SK-N-SH treated with all-trans-retinoic acid at 6 μM for 48 hours (cell line): ENCODE data around the gene PRR14L.
"Not testable (repeated sequence)": the region's sequence is repeated elsewhere in the genome, so short reads cannot be mapped to it uniquely, and the experiment has no call there.

Experiments
- ATAC-seq: fragments of 200-7000 bp; cut with Tn5 transposase; 3 replicates; pipeline ENCODE4 v1.9.1; 2020; ENCODE audit warnings: mild to moderate bottlenecking, moderate library complexity
- ARNTL ChIP-seq: fragments of 450-650 bp; formaldehyde crosslinking; IDR thresholded peaks from 2 replicates; pipeline ENCODE4 v1.5.0; 2020; ENCODE audit warnings: low read depth, mild to moderate bottlenecking, moderate library complexity, borderline replicate concordance
- BACH2 ChIP-seq: fragments of 250-450 bp; sonication (Bioruptor Pico); IDR thresholded peaks from 2 replicates; pipeline ENCODE4 v1.9.0; 2021; ENCODE audit warnings: mild to moderate bottlenecking, borderline replicate concordance
- CSDC2 ChIP-seq: fragments of 250-450 bp; sonication (Bioruptor Pico); IDR thresholded peaks from 2 replicates; pipeline ENCODE4 v1.5.0; 2020; ENCODE audit warnings: mild to moderate bottlenecking, moderate library complexity
- ESRRG ChIP-seq: fragments of 250-450 bp; sonication (Bioruptor Pico); IDR thresholded peaks from 2 replicates; pipeline ENCODE4 v1.6.1; 2021; ENCODE audit warnings: mild to moderate bottlenecking
- GLIS3 ChIP-seq: fragments of 250-450 bp; sonication (Bioruptor Pico); IDR thresholded peaks from 2 replicates; pipeline ENCODE4 v1.5.0; 2020; ENCODE audit warnings: mild to moderate bottlenecking, moderate library complexity
- ISL1 ChIP-seq: fragments of 250-450 bp; sonication (Bioruptor Pico); IDR thresholded peaks from 2 replicates; pipeline ENCODE4 v2.1.2; 2022; ENCODE audit warnings: mild to moderate bottlenecking, moderate library complexity
- POU6F1 ChIP-seq: fragments of 250-450 bp; sonication (Bioruptor Pico); IDR thresholded peaks from 2 replicates; pipeline ENCODE4 v1.8.0; 2021; ENCODE audit warnings: low read depth, mild to moderate bottlenecking, moderate library complexity, borderline replicate concordance
- RARB ChIP-seq: fragments of 250-450 bp; sonication (Bioruptor Pico); IDR thresholded peaks from 2 replicates; pipeline ENCODE4 v1.8.0; 2021; ENCODE audit warnings: mild to moderate bottlenecking, moderate library complexity
- TCF4 ChIP-seq: fragments of 250-450 bp; sonication (Bioruptor Pico); IDR thresholded peaks from 2 replicates; pipeline ENCODE4 v1.8.0; 2021; ENCODE audit warnings: mild to moderate bottlenecking, moderate library complexity, borderline replicate concordance
- TOX ChIP-seq: fragments of 250-450 bp; sonication (Bioruptor Pico); IDR thresholded peaks from 2 replicates; pipeline ENCODE4 v1.8.0; 2021; ENCODE audit warnings: mild to moderate bottlenecking, moderate library complexity, borderline replicate concordance
- TSHZ2 ChIP-seq: fragments of 250-450 bp; sonication (Bioruptor Pico); IDR thresholded peaks from 2 replicates; pipeline ENCODE4 v1.5.0; 2020; ENCODE audit warnings: mild to moderate bottlenecking, moderate library complexity
- ZC3H10 ChIP-seq: fragments of 250-450 bp; sonication (Bioruptor Pico); IDR thresholded peaks from 2 replicates; pipeline ENCODE4 v1.5.1; 2021; ENCODE audit warnings: mild to moderate bottlenecking, moderate library complexity
- ZFP3 ChIP-seq: fragments of 250-450 bp; sonication (Bioruptor Pico); IDR thresholded peaks from 2 replicates; pipeline ENCODE4 v1.5.0; 2020; ENCODE audit warnings: mild to moderate bottlenecking, moderate library complexity
- ZFP30 ChIP-seq: fragments of 450-650 bp; formaldehyde crosslinking; IDR thresholded peaks from 2 replicates; pipeline ENCODE4 v1.5.0; 2022; ENCODE audit warnings: mild to moderate bottlenecking, moderate library complexity
- ZNF565 ChIP-seq: fragments of 450-650 bp; formaldehyde crosslinking; conservative IDR thresholded peaks from 2 replicates; pipeline ENCODE4 v1.5.0; 2020; ENCODE audit warnings: low read depth, mild to moderate bottlenecking, moderate library complexity
- ZNF70 ChIP-seq: fragments of 450-650 bp; formaldehyde crosslinking; IDR thresholded peaks from 2 replicates; pipeline ENCODE4 v1.5.0; 2020; ENCODE audit warnings: mild to moderate bottlenecking, moderate library complexity
- ZNF8 ChIP-seq: fragments of 450-650 bp; formaldehyde crosslinking; IDR thresholded peaks from 2 replicates; pipeline ENCODE4 v1.5.0; 2020; ENCODE audit warnings: mild to moderate bottlenecking, moderate library complexity
- TF ChIP-seq, protein P1 (sequence below): fragments of 250-450 bp; sonication (Bioruptor Pico); IDR thresholded peaks from 2 replicates; pipeline ENCODE4 v1.8.0; 2020; ENCODE audit warnings: mild to moderate bottlenecking, moderate library complexity, borderline replicate concordance
- TF ChIP-seq, protein P2 (sequence below): fragments of 250-450 bp; sonication (Bioruptor Pico); IDR thresholded peaks from 2 replicates; pipeline ENCODE4 v1.5.1; 2021; ENCODE audit warnings: mild to moderate bottlenecking, moderate library complexity
- TF ChIP-seq, protein P3 (sequence below): fragments of 250-450 bp; sonication (Bioruptor Pico); IDR thresholded peaks from 2 replicates; pipeline ENCODE4 v1.5.1; 2020; ENCODE audit warnings: low read depth, mild to moderate bottlenecking, moderate library complexity

Gene PRR14L

DNA sequence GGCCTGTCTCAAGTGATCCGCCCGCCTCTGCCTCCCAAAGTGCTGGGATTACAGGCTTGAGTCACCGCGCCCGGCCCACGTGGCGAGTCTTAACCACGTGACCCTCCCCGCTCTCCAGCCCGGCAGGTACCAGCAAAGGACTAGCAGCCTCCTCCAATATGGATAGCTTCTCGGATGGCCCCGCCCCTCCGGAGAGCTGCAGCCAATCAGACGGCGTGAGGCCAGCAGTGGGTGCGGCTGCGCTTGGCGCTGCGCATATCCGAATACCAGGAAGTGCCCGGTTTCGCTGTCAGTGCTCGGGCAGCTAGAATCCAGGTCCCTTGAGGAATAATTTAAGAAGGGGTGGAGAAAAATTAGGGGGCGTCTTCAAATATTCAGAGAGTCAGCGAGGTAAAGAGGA is 73.2 kb downstream of the PRR14L start:
- TF ChIP-seq BACH2 (CRISPR knock-in tag) (no peak), ZNF8 (CRISPR knock-in tag) (no peak), ARNTL (CRISPR knock-in tag) (no peak), CSDC2 (no peak), ZFP30 (CRISPR knock-in tag) (no peak)
- TF ChIP-seq, protein P1, sequence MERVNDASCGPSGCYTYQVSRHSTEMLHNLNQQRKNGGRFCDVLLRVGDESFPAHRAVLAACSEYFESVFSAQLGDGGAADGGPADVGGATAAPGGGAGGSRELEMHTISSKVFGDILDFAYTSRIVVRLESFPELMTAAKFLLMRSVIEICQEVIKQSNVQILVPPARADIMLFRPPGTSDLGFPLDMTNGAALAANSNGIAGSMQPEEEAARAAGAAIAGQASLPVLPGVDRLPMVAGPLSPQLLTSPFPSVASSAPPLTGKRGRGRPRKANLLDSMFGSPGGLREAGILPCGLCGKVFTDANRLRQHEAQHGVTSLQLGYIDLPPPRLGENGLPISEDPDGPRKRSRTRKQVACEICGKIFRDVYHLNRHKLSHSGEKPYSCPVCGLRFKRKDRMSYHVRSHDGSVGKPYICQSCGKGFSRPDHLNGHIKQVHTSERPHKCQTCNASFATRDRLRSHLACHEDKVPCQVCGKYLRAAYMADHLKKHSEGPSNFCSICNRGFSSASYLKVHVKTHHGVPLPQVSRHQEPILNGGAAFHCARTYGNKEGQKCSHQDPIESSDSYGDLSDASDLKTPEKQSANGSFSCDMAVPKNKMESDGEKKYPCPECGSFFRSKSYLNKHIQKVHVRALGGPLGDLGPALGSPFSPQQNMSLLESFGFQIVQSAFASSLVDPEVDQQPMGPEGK (CRISPR knock-in tag), result no peak

GRCh38 chr22:31674219-31674618 is 75.7 kb downstream of the PRR14L start:
- ATAC-seq, result not testable (repeated sequence)

More for the DNA sequence above, 73.2 kb downstream of the PRR14L start:
- peak; percentile 98 for ATAC-seq

DNA sequence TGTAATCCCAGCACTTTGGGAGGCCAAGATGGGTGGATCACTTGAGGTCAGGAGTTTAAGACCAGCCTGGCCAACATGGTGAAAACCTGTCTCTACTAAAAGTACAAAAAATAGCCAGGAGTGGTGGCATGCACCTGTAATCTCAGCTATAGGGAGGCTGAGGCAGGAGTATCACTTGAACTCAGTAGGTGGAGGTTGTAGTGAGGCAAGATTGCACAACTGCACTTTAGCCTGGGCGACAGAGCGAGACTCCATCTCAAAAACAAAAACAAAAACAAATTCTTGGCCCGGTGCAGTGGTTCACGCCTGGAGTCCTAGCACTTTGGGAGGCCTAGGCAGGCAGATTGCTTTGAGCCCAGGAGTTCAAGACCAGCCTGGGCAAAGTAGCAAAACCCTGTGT is 81.1 kb downstream of the PRR14L start:
- ATAC-seq, result not testable (repeated sequence)

DNA sequence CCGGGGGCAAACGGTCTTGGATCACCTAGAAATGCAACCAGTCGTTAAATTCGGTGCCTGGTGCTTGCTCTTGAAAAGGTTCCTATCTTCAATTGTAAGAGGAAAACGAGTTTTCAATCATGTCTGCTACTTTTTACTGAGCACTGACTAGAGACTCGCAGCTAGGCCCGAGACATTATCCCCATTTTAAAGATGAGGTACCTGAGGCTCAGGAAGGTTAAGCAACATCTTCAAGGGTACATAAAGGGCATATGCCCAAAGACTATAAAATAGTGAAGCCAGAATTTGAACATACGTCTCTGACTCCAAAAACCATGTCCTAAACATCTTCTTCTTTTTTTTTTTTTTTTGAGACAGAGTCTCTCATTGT is 87.3 kb downstream of the PRR14L start:
- TF ChIP-seq CSDC2 (no peak), ISL1 (no peak), ZNF70 (no peak)
- TF ChIP-seq, protein P2, sequence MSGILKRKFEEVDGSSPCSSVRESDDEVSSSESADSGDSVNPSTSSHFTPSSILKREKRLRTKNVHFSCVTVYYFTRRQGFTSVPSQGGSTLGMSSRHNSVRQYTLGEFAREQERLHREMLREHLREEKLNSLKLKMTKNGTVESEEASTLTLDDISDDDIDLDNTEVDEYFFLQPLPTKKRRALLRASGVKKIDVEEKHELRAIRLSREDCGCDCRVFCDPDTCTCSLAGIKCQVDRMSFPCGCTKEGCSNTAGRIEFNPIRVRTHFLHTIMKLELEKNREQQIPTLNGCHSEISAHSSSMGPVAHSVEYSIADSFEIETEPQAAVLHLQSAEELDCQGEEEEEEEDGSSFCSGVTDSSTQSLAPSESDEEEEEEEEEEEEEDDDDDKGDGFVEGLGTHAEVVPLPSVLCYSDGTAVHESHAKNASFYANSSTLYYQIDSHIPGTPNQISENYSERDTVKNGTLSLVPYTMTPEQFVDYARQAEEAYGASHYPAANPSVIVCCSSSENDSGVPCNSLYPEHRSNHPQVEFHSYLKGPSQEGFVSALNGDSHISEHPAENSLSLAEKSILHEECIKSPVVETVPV (CRISPR knock-in tag), result no peak
- no peak for ATAC-seq

GRCh38 chr22:31661851-31662667 is 87.9 kb downstream of the PRR14L start, which contains the start of gene PISD:
PISD (minus strand) TSS chr22:31662215; CDS start chr22:31662208, 7 bp downstream.
- no peak for TF ChIP-seq ARNTL (CRISPR knock-in tag)
- TF ChIP-seq GLIS3 (CRISPR knock-in tag), result no peak
- TF ChIP-seq ZFP3 (CRISPR knock-in tag), result no peak
- no peak for TF ChIP-seq TOX
- TF ChIP-seq RARB, result no peak
- no peak for TF ChIP-seq TCF4 (CRISPR knock-in tag)
- no peak for TF ChIP-seq ESRRG (CRISPR knock-in tag)
- TF ChIP-seq ZNF565 (CRISPR knock-in tag), result no peak
- no peak for TF ChIP-seq POU6F1
- no peak for TF ChIP-seq CSDC2
- TF ChIP-seq, protein P3, sequence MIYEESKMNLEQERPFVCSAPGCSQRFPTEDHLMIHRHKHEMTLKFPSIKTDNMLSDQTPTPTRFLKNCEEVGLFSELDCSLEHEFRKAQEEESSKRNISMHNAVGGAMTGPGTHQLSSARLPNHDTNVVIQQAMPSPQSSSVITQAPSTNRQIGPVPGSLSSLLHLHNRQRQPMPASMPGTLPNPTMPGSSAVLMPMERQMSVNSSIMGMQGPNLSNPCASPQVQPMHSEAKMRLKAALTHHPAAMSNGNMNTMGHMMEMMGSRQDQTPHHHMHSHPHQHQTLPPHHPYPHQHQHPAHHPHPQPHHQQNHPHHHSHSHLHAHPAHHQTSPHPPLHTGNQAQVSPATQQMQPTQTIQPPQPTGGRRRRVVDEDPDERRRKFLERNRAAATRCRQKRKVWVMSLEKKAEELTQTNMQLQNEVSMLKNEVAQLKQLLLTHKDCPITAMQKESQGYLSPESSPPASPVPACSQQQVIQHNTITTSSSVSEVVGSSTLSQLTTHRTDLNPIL (CRISPR knock-in tag), result no peak
- no peak for TF ChIP-seq ISL1
- no peak for TF ChIP-seq TSHZ2 (CRISPR knock-in tag)
- TF ChIP-seq ZC3H10, result no peak
- ATAC-seq, result peak; percentile 95

- ATAC-seq, result peak; percentile 36; the same call in 2 of the 3 replicates
These were observed 89.0 kb downstream of the PRR14L start for GRCh38 chr22:31660860-31661341.
